Tibial artery (tissue), 4 donors: ENCODE measurements around the gene MACROD2.

ENCODE experiments used
- DNase-seq, 2 donors: peaks; one replicate each; pipeline ENCODE4 v3.0.0-alpha.2; 2019
- H3K27ac ChIP-seq, 2 donors: fragments of 200-600 bp; sonication (generic) in 1 of 2; 1 replicate in 1 of 2; 2 replicates in 1 of 2; pipeline ENCODE4 v1.5.1; 2018 to 2019; ENCODE audit warnings: mild to moderate bottlenecking in 1 of 2
- H3K27me3 ChIP-seq, 2 donors: fragments of 200-600 bp; sonication (generic) in 1 of 2; one replicate each; pipeline versions ENCODE4 v1.5.1 to v1.6.0; 2016 to 2019
- H3K36me3 ChIP-seq, 3 donors: fragments of 200-600 bp; sonication (generic) in 2 of 3; one replicate each; pipeline ENCODE4 v1.5.1; 2016 to 2019; ENCODE audit warnings: mild to moderate bottlenecking in 2 of 3
- H3K4me1 ChIP-seq, 4 donors: fragments of 200-600 bp; sonication (generic) in 2 of 4; 1 replicate in 3 of 4; 2 replicates in 1 of 4; pipeline ENCODE4 v1.5.1; 2016 to 2019
- H3K4me3 ChIP-seq, 2 donors: fragments of 200-600 bp; sonication (generic) in 1 of 2; 1 replicate in 1 of 2; 2 replicates in 1 of 2; pipeline ENCODE4 v1.5.1; 2018 to 2019; ENCODE audit warnings: mild to moderate bottlenecking in 2 of 2
- H3K9me3 ChIP-seq, 3 donors: fragments of 200-600 bp; sonication (generic) in 1 of 3; one replicate each; pipeline ENCODE4 v1.5.1; 2016 to 2019
- intact Hi-C: fragments of 100-400 bp; cut with DNase I; formaldehyde crosslinking; loops from one replicate; pipeline ENCODE4 v1.15.0; 2023; ENCODE audit warnings: low total_unique reads
- TF ChIP-seq, protein P1 (sequence below), 2 experiments: fragments of 200-600 bp in 1 of 2; fragments of 450-650 bp in 1 of 2; IDR thresholded peaks; one replicate each; pipeline ENCODE4 v1.5.1; 2017 to 2019; ENCODE audit warnings: antibody characterized with exemption in 2 of 2, mild to moderate bottlenecking in 1 of 2, moderate library complexity in 1 of 2

Gene MACROD2

GRCh38 chr20:15776770-15777466 lies 1781.6 kb downstream of the MACROD2 start:
- intact Hi-C loops = no loop called here
- Histone ChIP-seq H3K36me3 (no peaks in the 10 kb centered on the region), H3K27me3 (no peaks in the 10 kb centered on the region), H3K4me1 (no peaks in the 10 kb centered on the region), H3K4me3 (no peak overlapping the region), H3K27ac (no peak overlapping the region), H3K9me3 (no peaks in the 10 kb centered on the region)
- DNase-seq = no peak
- TF ChIP-seq, protein P1, sequence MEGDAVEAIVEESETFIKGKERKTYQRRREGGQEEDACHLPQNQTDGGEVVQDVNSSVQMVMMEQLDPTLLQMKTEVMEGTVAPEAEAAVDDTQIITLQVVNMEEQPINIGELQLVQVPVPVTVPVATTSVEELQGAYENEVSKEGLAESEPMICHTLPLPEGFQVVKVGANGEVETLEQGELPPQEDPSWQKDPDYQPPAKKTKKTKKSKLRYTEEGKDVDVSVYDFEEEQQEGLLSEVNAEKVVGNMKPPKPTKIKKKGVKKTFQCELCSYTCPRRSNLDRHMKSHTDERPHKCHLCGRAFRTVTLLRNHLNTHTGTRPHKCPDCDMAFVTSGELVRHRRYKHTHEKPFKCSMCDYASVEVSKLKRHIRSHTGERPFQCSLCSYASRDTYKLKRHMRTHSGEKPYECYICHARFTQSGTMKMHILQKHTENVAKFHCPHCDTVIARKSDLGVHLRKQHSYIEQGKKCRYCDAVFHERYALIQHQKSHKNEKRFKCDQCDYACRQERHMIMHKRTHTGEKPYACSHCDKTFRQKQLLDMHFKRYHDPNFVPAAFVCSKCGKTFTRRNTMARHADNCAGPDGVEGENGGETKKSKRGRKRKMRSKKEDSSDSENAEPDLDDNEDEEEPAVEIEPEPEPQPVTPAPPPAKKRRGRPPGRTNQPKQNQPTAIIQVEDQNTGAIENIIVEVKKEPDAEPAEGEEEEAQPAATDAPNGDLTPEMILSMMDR (IDR thresholded peaks at IDR 0.05) = no peak

- Histone ChIP-seq H3K27ac (no peak overlapping the region), H3K4me1 (peaks cover 0 to 11% (median 0%) of the 10 kb centered on the region in 4 donors), H3K4me3 (no peak overlapping the region), H3K36me3 (no peaks in the 10 kb centered on the region), H3K9me3 (no peaks in the 10 kb centered on the region), H3K27me3 (no peaks in the 10 kb centered on the region)
- no peak for DNase-seq
- intact Hi-C loops = no loop called here
- TF ChIP-seq, protein P1 (IDR thresholded peaks at IDR 0.05) = no peak
These were observed 1788.7 kb downstream of the MACROD2 start for GRCh38 chr20:15784020-15784419.

- intact Hi-C loops = no loop called here
- no peak for DNase-seq
- H3K27ac ChIP-seq = no peak overlapping the region
- H3K27me3 ChIP-seq = no peaks in the 10 kb centered on the region
- peaks cover 0 to 18% (median 0%) of the 10 kb centered on the region in 4 donors for H3K4me1 ChIP-seq
- H3K9me3 ChIP-seq = no peaks in the 10 kb centered on the region
- H3K36me3 ChIP-seq = no peaks in the 10 kb centered on the region
- no peak overlapping the region for H3K4me3 ChIP-seq
- TF ChIP-seq, protein P1 (IDR thresholded peaks at IDR 0.05) = no peak
These were observed 1793.8 kb downstream of the MACROD2 start for GRCh38 chr20:15789079-15789478.

DNA sequence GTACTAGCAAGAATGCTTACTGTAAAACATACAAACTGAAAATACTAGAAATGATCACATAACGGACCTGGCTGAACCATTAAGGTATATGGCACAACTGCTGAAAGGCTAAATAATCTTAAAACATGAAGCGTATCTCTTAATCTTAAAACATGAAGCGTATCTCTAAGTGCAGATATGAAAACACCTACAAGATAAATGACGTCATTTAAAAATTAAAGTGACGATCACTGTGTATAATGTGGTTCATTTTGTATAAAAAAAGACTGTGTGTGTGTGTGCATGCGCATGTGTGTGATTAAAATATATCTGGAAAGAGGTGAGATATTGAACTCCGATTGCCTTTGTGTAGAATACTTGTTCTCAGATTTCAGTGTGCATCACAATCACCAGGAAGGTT lies 1797.5 kb downstream of the MACROD2 start:
- H3K27me3 ChIP-seq = no peaks in the 10 kb centered on the region
- TF ChIP-seq, protein P1 (IDR thresholded peaks at IDR 0.05) = no peak
- intact Hi-C loops = no loop called here
- H3K4me3 ChIP-seq = no peak overlapping the region
- H3K9me3 ChIP-seq = no peaks in the 10 kb centered on the region
- peaks cover 0 to 18% (median 0%) of the 10 kb centered on the region in 4 donors for H3K4me1 ChIP-seq
- no peaks in the 10 kb centered on the region for H3K36me3 ChIP-seq
- H3K27ac ChIP-seq = no peak overlapping the region
- no peak for DNase-seq

- no peaks in the 10 kb centered on the region for H3K36me3 ChIP-seq
- TF ChIP-seq, protein P1 (IDR thresholded peaks at IDR 0.05) = no peak
These were observed 1799.1 kb downstream of the MACROD2 start for GRCh38 chr20:15794409-15794808.

More at GRCh38 chr20:15794409-15794808, 1799.1 kb downstream of the MACROD2 start:
- no peak overlapping the region for H3K27ac ChIP-seq
- intact Hi-C loops = no loop called here
- peaks cover 0 to 3% (median 0%) of the 10 kb centered on the region in 4 donors for H3K4me1 ChIP-seq
- H3K27me3 ChIP-seq = no peaks in the 10 kb centered on the region
- H3K4me3 ChIP-seq = no peak overlapping the region
- H3K9me3 ChIP-seq = no peaks in the 10 kb centered on the region
- no peak for DNase-seq
